ENCODE measurements around the gene SLC7A5. TPM values are rescaled to one million over a fixed set of nuclear protein-coding genes. Genes with fewer than 3 reads are reported as not detected.
"Not testable (repeated sequence)": the region's sequence is repeated elsewhere in the genome, so short reads cannot be mapped to it uniquely, and the experiment has no call there.

Gene SLC7A5
- 7.6 TPM for total RNA-seq

DNA sequence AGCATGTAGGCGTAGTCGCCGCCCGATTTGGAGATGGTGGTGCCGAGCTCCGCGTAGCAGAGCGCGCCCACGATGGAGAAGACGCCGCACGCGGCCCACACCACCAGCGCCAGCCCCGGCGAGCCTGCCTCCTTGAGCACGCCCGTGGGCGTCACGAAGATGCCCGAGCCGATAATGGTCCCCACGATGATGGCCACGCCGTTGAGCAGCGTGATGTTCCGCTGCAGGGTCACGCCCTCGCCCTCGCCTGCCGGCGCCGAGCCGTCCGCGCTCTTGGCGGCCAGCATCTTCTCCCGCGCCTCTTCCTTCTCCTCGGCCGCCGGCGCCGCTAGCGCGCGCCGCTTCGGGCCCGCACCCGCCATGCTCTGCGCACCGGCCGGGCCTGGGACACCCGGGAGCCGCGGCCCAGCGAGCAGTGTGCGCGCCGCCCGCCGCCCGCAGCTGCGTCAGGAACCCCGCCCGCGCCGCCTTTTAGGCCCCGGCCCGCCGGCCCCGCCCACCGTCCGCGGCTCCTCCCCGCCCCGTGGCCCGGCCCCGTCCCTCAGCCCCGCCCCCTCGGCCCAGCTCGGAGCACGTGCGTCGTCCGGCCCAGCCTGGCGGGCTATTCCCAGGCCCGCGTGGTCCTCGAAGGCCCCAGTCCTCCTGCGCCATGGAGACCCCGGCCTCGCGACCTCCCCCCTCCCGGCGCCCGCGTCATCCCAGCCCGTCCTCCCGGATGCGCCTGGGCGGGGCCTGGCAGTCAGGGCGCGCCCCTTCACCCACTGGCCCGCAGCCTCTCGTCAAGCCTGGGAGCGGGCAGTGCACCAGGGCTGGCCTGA is at the start of gene SLC7A5:
Gene SLC7A5, minus strand, starts transcription at position 447 of the 818 bp plus-strand sequence. Its CDS starts 85 bp downstream, at position 362.
- Histone ChIP-seq H3K27ac (peak within 1 kb of the TSS in 1 of 2 donors; percentile 49), H3K4me3 (peak within 1 kb of the TSS; percentile 50 to 75)
- peak in 1 of 2 donors; percentile 81 for DNase-seq (ENCODE audit: low spot score in 2 of 2)
- H3K27me3 ChIP-seq; H3K9me3 ChIP-seq; intact Hi-C loops (cut with DNase I); H3K4me1 ChIP-seq; H3K36me3 ChIP-seq: not testable (repeated sequence)

DNA sequence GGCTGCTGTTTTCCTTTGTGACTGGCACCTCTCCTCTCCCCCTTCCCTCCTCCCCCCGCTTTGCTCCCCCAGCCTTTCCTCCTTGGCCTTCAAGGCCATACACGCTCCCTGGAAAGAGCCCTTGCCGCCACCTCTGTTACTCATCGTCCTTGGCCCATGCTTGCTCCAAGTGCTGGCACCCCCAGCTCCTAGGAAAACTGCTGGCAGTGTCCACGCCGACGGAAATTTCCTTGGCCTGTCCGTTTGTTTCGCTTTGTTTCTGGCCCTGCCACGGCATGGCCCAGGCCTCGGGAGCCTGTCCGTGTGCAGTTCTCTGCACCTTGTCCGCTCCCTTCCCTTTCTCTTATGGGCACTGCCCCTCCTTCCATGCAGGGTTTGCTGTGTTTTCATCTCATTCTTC is 49.0 kb upstream of the SLC7A5 start:
- intact Hi-C loops (cut with DNase I), result loop anchor here (1.0 kb wide), 1 partner anchor 33 kb away; the partner anchor contains the start of gene BANP
- DNase-seq (ENCODE audit: low spot score in 2 of 2), result peak; percentile 63 to 92
- H3K27ac ChIP-seq, result peak overlapping the region; percentile 77 to 78
- TF ChIP-seq, protein P1, sequence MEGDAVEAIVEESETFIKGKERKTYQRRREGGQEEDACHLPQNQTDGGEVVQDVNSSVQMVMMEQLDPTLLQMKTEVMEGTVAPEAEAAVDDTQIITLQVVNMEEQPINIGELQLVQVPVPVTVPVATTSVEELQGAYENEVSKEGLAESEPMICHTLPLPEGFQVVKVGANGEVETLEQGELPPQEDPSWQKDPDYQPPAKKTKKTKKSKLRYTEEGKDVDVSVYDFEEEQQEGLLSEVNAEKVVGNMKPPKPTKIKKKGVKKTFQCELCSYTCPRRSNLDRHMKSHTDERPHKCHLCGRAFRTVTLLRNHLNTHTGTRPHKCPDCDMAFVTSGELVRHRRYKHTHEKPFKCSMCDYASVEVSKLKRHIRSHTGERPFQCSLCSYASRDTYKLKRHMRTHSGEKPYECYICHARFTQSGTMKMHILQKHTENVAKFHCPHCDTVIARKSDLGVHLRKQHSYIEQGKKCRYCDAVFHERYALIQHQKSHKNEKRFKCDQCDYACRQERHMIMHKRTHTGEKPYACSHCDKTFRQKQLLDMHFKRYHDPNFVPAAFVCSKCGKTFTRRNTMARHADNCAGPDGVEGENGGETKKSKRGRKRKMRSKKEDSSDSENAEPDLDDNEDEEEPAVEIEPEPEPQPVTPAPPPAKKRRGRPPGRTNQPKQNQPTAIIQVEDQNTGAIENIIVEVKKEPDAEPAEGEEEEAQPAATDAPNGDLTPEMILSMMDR (IDR thresholded peaks at IDR 0.05), result no peak
- peaks cover 0 to 12% of the 10 kb centered on the region in 2 donors for H3K4me1 ChIP-seq
- no peaks in the 10 kb centered on the region for H3K36me3 ChIP-seq
- no peaks in the 10 kb centered on the region for H3K9me3 ChIP-seq
- peak overlapping the region; percentile 16 to 33 for H3K4me3 ChIP-seq
- H3K27me3 ChIP-seq, result no peaks in the 10 kb centered on the region

DNA sequence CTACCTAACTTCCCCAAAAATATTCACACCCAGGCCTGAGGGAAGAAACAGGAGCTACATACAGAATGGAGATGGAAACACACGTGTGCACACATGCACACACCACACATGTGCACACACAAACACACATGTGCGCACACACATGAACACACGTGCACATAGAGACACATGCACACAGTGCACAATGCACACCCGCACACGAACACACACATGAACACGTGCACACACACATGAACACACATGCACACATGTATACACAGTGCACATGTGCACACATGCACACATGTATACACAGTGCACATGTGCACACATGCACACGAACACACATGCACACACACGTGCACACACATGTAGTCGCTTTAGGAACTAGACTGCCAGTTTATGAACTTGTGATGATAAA is 48.2 kb upstream of the SLC7A5 start:
- Histone ChIP-seq H3K9me3 (no peaks in the 10 kb centered on the region), H3K4me3 (no peak overlapping the region), H3K4me1 (peaks cover 0 to 11% of the 10 kb centered on the region in 2 donors), H3K27ac (peak overlapping the region; percentile 77 to 78), H3K27me3 (no peaks in the 10 kb centered on the region), H3K36me3 (no peaks in the 10 kb centered on the region)
- no peak for DNase-seq (ENCODE audit: low spot score in 2 of 2)
- intact Hi-C loops (cut with DNase I), result no loop called here
- TF ChIP-seq, protein P1 (IDR thresholded peaks at IDR 0.05), result no peak

DNA sequence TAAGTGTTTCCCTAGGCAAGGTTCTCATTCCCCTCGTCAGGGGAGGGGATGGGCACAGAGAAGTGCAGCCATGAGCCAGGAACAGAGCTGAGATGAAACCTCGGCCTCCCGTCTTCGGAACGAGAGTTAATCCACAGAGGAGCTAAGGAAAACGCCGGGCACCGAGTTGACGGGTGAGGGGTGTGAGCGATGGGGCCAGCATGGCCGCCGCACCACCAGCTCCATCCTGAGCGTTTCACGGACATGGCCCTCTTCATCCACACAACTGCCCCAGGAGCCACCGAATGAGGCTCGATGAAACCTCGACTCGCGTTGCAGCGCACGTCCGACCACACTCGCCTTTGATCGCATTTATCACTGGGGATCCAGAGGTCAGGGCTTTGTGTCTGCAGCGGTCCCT is 45.5 kb upstream of the SLC7A5 start:
- no peaks in the 10 kb centered on the region for H3K36me3 ChIP-seq
- no peak overlapping the region for H3K27ac ChIP-seq
- no peaks in the 10 kb centered on the region for H3K27me3 ChIP-seq
- TF ChIP-seq, protein P1 (IDR thresholded peaks at IDR 0.05), result no peak
- H3K9me3 ChIP-seq, result no peaks in the 10 kb centered on the region
- DNase-seq (ENCODE audit: low spot score in 2 of 2), result no peak
- no peak overlapping the region for H3K4me3 ChIP-seq
- intact Hi-C loops (cut with DNase I), result no loop called here
- peaks cover 0 to 18% of the 10 kb centered on the region in 2 donors for H3K4me1 ChIP-seq

DNA sequence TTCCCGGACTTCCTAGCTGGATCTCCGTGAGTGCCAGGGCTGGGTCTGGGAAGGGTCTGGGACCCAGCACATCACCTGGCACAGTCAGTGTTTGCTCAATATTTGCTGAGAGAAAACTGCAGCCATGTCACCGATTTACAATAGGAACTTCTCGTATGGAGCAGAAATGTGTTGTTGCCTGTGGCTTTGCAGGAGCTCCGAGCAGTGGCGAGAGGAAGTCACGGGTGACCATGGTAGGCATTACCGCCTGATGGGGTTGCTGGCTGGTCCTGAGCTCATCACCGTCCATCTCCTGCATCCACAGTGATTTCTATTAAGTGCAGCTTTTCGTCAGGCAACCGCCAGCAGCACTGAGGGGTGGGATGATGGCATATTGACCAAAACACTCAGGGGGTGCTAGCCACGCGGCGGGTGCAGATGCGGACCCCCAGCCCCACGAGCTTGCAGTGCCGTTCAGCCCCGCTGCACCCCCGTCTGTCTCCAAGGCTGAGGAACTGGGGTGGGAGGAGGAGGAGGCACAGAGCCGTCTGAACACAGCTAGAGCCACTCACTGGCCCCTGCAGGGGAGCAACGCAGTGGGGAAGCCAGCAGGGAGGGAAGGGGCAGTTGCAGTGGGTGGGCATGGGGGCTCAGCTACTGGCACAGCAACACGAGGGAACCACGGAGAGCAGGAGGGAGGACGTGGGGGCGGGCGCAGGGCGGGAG is 44.9 kb upstream of the SLC7A5 start:
- DNase-seq (ENCODE audit: low spot score in 2 of 2); intact Hi-C loops (cut with DNase I); H3K27ac ChIP-seq; H3K9me3 ChIP-seq; H3K27me3 ChIP-seq; H3K4me3 ChIP-seq; H3K36me3 ChIP-seq: not testable (repeated sequence)
- H3K4me1 ChIP-seq, result peaks cover 0 to 21% of the 10 kb centered on the region in 2 donors

DNA sequence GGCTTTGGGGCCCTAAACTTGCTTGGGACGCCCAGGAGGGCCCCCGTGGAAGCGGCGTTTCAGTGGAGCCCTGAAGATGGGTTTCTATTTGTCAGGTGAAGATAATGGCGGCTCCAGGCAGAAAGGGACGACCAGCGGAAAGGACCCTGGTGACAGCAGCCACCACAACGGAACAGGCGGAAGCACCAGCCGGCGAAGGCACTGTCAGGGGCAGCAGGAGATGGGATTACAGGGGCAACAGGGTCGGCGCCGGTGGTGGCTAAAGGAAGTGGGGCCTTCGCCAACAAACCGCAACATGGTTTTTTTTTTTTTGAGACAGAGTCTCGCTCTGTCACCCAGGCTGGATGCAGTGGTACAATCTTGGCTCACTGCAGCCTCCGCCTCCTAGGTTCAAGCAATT is 43.4 kb upstream of the SLC7A5 start:
- peaks cover 0 to 13% of the 10 kb centered on the region in 2 donors for H3K4me1 ChIP-seq
- H3K4me3 ChIP-seq; H3K9me3 ChIP-seq; intact Hi-C loops (cut with DNase I); DNase-seq (ENCODE audit: low spot score in 2 of 2); H3K27me3 ChIP-seq; H3K36me3 ChIP-seq; H3K27ac ChIP-seq: not testable (repeated sequence)

DNA sequence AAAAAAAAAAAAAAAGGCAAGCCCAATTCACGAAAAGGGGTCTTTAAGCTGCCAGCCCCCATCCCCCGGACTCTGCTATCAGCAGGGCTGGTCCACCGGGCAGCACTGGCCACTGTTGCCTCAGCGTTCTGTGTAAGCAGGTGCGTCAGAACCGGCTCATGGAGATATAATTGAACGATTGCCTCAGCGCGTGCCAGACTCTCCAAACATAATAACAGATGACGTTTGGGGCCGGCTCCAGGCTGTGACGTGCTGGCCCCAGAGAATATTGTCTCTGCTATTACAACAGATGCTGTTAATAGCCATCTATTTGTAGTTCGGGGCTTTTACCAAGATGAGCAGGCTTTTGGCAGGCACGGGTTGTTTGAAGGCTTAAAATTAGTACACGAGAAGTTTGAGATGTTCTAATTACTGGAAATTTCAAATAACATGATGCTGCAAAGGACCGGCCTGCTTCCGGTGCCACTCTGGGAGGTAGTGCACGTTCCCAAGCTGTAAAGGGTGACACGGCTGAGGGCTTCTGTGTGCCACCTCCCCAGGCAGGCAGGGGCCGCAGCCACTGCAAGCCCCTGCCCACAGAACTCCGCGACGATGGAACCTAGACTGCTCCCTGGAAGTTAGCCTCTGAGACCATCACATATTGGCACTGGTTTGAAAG is 41.9 kb upstream of the SLC7A5 start:
- H3K27me3 ChIP-seq, H3K9me3 ChIP-seq, H3K36me3 ChIP-seq, H3K4me3 ChIP-seq: not testable (repeated sequence)
- peak; percentile 88 to 97 for DNase-seq (ENCODE audit: low spot score in 2 of 2)
- intact Hi-C loops (cut with DNase I), result loop anchor here (1.0 to 2.0 kb wide), 2 partner anchors 40 to 58 kb away; partner anchors contain the start of gene BANP
- H3K4me1 ChIP-seq, result peaks cover 0 to 12% of the 10 kb centered on the region in 2 donors
- H3K27ac ChIP-seq, result peak overlapping the region; percentile 81 to 88
